ENCODE results near the gene ELOVL7.

ELOVL7 gene

GRCh38 chr5:60710362-60710761 is 133.7 kb downstream of the ELOVL7 start:
- DNase-seq: no peak

GRCh38 chr5:60705144-60705543 is 138.9 kb downstream of the ELOVL7 start:
- DNase-seq: no peak

- DNase-seq: no peak
These were observed 140.1 kb downstream of the ELOVL7 start for GRCh38 chr5:60703944-60704343.
